Measurements from ENCODE around the gene OAS1.
"Not testable (repeated sequence)": the region's sequence is repeated elsewhere in the genome, so short reads cannot be mapped to it uniquely, and the experiment has no call there.

Gene OAS1

GRCh38 chr12:112937741-112938719, 31.3 kb downstream of the OAS1 start, which contains the start of gene OAS3:
TSS of gene OAS3 (plus strand) at chr12:112938474. CDS start at chr12:112938531, 57 bp downstream.
- no peak for DNase-seq (ENCODE audit: low spot score)

GRCh38 chr12:112938751-112939150, 32.0 kb downstream of the OAS1 start:
- DNase-seq (ENCODE audit: low spot score) = no peak

GRCh38 chr12:112939761-112940381, 33.1 kb downstream of the OAS1 start:
- DNase-seq (ENCODE audit: low spot score) = peak; percentile 70

- no peak for DNase-seq (ENCODE audit: low spot score)
Measured at GRCh38 chr12:112941528-112942335, 35.0 kb downstream of the OAS1 start.

GRCh38 chr12:112942572-112942971, 35.8 kb downstream of the OAS1 start:
- no peak for DNase-seq (ENCODE audit: low spot score)

- DNase-seq (ENCODE audit: low spot score) = no peak
Measured at GRCh38 chr12:112944024-112944690, 37.4 kb downstream of the OAS1 start.

GRCh38 chr12:112945515-112945914, 38.8 kb downstream of the OAS1 start:
- no peak for DNase-seq (ENCODE audit: low spot score)

GRCh38 chr12:112946236-112947000, 39.7 kb downstream of the OAS1 start:
- DNase-seq (ENCODE audit: low spot score) = no peak

GRCh38 chr12:112947314-112947713, 40.6 kb downstream of the OAS1 start:
- no peak for DNase-seq (ENCODE audit: low spot score)

GRCh38 chr12:112947761-112948160, 41.0 kb downstream of the OAS1 start:
- no peak for DNase-seq (ENCODE audit: low spot score)

GRCh38 chr12:112948806-112949205, 42.0 kb downstream of the OAS1 start:
- no peak for DNase-seq (ENCODE audit: low spot score)

GRCh38 chr12:112950701-112951100, 43.9 kb downstream of the OAS1 start:
- DNase-seq (ENCODE audit: low spot score) = no peak

GRCh38 chr12:112957125-112957524, 50.4 kb downstream of the OAS1 start:
- not testable (repeated sequence) for DNase-seq (ENCODE audit: low spot score)

GRCh38 chr12:112961074-112961473, 54.3 kb downstream of the OAS1 start:
- peak; percentile 84 for DNase-seq (ENCODE audit: low spot score)

GRCh38 chr12:112961536-112961935, 54.8 kb downstream of the OAS1 start:
- DNase-seq (ENCODE audit: low spot score) = no peak

GRCh38 chr12:112962561-112962960, 55.8 kb downstream of the OAS1 start:
- no peak for DNase-seq (ENCODE audit: low spot score)

- no peak for DNase-seq (ENCODE audit: low spot score)
Measured at GRCh38 chr12:112963227-112963861, 56.6 kb downstream of the OAS1 start.

GRCh38 chr12:112964067-112964670, 57.4 kb downstream of the OAS1 start:
- DNase-seq (ENCODE audit: low spot score) = no peak

- no peak for DNase-seq (ENCODE audit: low spot score)
Measured at GRCh38 chr12:112964915-112965314, 58.2 kb downstream of the OAS1 start.

GRCh38 chr12:112965643-112966042, 58.9 kb downstream of the OAS1 start:
- no peak for DNase-seq (ENCODE audit: low spot score)
